ENCODE measurements around the gene GAGE12F. TPM values are rescaled to one million over a fixed set of nuclear protein-coding genes. Genes with fewer than 3 reads are reported as not detected.
"Not testable (repeated sequence)": the region's sequence is repeated elsewhere in the genome, so short reads cannot be mapped to it uniquely, and the experiment has no call there.

The GAGE12F gene, protein sequence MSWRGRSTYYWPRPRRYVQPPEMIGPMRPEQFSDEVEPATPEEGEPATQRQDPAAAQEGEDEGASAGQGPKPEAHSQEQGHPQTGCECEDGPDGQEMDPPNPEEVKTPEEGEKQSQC
- not detected for total RNA-seq
- long read RNA-seq, result 0 reads

GRCh38 chrX:49560542-49560941 is at the start of gene GAGE12F:
Gene GAGE12F, plus strand, starts transcription at chrX:49560842. Its CDS starts 1,155 bp downstream, at chrX:49561997.
- ATAC-seq; DNase-seq; intact Hi-C loops (cut with DNase I, micrococcal nuclease): not testable (repeated sequence)

GRCh38 chrX:49531877-49532276 is 28.8 kb upstream of the GAGE12F start, which contains the start of gene GAGE12C:
Gene GAGE12C, plus strand, starts transcription at chrX:49532177. Its CDS starts 1,155 bp downstream, at chrX:49533332.
- DNase-seq; intact Hi-C loops (cut with DNase I, micrococcal nuclease); ATAC-seq: not testable (repeated sequence)

GRCh38 chrX:49541433-49541832 is 19.2 kb upstream of the GAGE12F start, which contains the start of gene GAGE12D:
Gene GAGE12D, plus strand, starts transcription at chrX:49541733. Its CDS starts 1,155 bp downstream, at chrX:49542888.
- intact Hi-C loops (cut with DNase I, micrococcal nuclease); DNase-seq; ATAC-seq: not testable (repeated sequence)

- intact Hi-C loops (cut with DNase I, micrococcal nuclease); DNase-seq; ATAC-seq: not testable (repeated sequence)
Observed at GRCh38 chrX:49550989-49551388, 9.7 kb upstream of the GAGE12F start, which contains the start of gene GAGE12E. Gene GAGE12E, plus strand, starts transcription at chrX:49551289. Its CDS starts 1,155 bp downstream, at chrX:49552444.

DNA sequence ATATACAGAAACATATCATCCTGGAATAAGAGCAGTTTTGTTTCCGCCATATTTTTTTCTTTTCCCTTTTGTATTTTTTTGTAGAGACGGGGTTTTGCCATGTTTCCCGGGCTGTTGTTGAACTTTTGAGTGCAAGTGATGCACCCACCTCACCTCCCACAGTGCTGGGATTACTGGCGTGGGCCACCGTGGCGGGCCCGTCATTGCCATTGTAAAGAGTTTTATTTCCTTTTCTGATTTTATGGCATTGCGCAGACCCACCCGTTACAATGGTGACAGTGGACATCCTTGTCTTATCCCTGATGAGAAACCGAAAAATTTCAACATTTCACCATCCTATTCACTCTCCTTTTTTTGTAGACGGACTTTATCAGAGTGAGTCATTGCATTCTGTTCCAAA is 8.1 kb downstream of the GAGE12F start:
- DNase-seq; ATAC-seq; intact Hi-C loops (cut with DNase I, micrococcal nuclease): not testable (repeated sequence)

- intact Hi-C loops (cut with DNase I, micrococcal nuclease); DNase-seq; ATAC-seq: not testable (repeated sequence)
Observed at GRCh38 chrX:49569152-49569551, 8.5 kb downstream of the GAGE12F start.

- DNase-seq; intact Hi-C loops (cut with DNase I, micrococcal nuclease); ATAC-seq: not testable (repeated sequence)
Observed at GRCh38 chrX:49570100-49570499, 9.5 kb downstream of the GAGE12F start, which contains the start of gene GAGE12G. Gene GAGE12G, plus strand, starts transcription at chrX:49570400. Its CDS starts 1,155 bp downstream, at chrX:49571555.

DNA sequence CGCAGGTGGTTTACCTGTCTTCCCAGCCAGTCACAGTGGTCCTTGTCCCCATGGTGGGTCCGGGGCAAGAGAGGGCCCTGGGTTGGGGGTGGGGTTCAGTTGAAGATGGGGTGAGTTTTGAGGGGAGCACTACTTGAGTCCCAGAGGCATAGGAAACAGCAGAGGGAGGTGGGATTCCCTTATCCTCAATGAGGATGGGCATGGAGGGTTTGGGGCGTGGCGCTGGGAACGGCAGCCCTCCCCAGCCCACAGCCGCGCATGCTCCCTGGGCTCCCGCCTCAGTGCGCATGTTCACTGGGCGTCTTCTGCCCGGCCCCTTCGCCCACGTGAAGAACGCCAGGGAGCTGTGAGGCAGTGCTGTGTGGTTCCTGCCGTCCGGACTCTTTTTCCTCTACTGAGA is 19.0 kb downstream of the GAGE12F start, which contains the start of gene GAGE12H:
GAGE12H (plus strand) TSS at position 301 of the 400 bp plus-strand sequence. CDS start 1,155 bp downstream, outside the sequence.
- ATAC-seq; DNase-seq; intact Hi-C loops (cut with DNase I, micrococcal nuclease): not testable (repeated sequence)

DNA sequence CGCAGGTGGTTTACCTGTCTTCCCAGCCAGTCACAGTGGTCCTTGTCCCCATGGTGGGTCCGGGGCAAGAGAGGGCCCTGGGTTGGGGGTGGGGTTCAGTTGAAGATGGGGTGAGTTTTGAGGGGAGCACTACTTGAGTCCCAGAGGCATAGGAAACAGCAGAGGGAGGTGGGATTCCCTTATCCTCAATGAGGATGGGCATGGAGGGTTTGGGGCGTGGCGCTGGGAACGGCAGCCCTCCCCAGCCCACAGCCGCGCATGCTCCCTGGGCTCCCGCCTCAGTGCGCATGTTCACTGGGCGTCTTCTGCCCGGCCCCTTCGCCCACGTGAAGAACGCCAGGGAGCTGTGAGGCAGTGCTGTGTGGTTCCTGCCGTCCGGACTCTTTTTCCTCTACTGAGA is 28.6 kb downstream of the GAGE12F start, which contains the start of gene GAGE2A:
GAGE2A (plus strand) TSS at position 301 of the 400 bp plus-strand sequence. CDS start 1,155 bp downstream, outside the sequence.
- DNase-seq; ATAC-seq; intact Hi-C loops (cut with DNase I, micrococcal nuclease): not testable (repeated sequence)

DNA sequence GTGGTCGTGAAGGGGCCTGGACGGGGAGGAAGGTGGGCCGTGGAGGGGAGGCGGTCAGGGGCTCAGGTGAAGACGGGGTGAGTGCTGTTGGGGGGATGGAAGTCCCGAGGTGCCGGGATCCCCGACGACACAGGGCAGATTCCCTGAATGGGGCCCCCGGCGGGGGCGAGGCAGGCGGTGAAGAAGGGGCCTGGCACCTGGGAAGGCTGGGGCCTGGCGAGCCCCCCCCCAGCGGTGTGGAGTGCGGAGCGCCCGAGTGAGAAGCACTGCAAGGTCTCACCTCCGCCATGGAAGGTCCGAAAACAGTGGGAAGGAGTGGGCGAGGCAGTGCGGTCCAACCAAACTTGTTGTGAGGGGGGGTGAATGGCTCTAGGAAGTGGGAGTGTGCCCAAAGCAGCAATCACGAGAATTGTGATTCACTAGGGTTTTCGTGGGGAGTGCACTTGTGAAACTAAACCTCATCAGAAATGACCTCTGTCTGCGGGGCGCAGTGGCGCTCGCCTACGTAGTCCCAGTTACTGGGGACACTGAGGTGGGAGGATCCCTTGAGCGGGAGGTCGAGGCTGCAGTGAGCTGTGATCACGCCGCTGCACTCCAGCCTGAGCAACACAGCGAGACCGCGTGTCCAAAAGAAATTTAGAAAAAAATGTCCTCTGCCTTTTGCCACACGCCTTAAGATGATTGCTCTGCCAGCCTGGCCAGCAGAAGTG is 29.3 kb downstream of the GAGE12F start:
- DNase-seq, result peak; percentile 6 to 27
- ATAC-seq; intact Hi-C loops (cut with DNase I, micrococcal nuclease): not testable (repeated sequence)

DNA sequence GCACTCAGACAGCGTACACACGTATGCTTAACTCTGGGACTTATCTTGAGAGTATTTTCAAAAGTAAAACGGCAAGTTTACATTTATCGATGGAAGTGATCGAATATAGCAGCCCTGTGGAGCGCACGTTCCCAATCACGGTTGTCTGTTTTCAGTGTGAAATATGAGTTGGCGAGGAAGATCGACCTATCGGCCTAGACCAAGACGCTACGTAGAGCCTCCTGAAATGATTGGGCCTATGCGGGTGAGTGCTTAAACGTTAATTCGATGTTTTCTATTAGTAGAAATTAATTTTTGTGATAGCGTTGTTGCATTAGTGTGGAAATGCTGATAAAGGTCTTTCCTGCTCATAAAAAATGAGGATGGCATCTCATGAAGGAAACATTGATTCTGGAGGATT is 29.8 kb downstream of the GAGE12F start:
- ATAC-seq; intact Hi-C loops (cut with DNase I, micrococcal nuclease); DNase-seq: not testable (repeated sequence)

DNA sequence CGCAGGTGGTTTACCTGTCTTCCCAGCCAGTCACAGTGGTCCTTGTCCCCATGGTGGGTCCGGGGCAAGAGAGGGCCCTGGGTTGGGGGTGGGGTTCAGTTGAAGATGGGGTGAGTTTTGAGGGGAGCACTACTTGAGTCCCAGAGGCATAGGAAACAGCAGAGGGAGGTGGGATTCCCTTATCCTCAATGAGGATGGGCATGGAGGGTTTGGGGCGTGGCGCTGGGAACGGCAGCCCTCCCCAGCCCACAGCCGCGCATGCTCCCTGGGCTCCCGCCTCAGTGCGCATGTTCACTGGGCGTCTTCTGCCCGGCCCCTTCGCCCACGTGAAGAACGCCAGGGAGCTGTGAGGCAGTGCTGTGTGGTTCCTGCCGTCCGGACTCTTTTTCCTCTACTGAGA is 38.1 kb downstream of the GAGE12F start, which contains the start of gene GAGE1:
GAGE1 (plus strand) TSS at position 301 of the 400 bp plus-strand sequence. CDS start 1,155 bp downstream, outside the sequence.
- ATAC-seq; intact Hi-C loops (cut with DNase I, micrococcal nuclease); DNase-seq: not testable (repeated sequence)

DNA sequence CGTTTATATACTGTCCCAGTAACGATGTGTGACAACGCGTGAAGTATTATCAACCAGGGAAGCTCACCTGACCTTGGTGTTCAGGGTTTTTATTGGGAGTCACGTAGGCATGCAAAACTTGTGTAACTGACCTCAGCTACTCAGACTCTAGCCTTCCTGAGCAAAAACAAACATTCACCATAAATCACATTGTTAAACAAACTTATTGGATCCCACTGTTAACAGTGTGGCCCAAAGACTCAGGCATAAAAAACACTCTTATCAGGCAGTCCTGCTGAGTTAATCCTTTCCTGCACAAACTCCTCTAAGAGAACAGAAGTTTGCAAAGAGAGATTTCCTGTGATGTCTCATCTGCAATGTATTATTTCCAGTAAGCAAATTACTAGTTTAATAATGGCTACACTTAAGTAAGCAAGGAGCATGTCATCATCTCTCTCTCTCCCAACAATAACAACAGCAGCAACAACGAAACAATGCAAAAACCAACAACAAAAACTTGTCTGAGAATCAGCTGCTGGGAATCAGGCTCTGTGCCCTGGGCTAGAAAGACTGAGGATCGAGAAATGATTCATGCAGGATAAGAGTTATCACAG is 50.2 kb downstream of the GAGE12F start:
- ATAC-seq (no peak), DNase-seq (no peak)
- intact Hi-C loops (cut with DNase I, micrococcal nuclease), result no loop called here

Other genes with a start within 250 kb of the GAGE12F start
- not detected for gene GAGE12J, start 238.8 kb upstream of the GAGE12F start, total RNA-seq
- not detected for gene GAGE13, start 229.3 kb upstream of the GAGE12F start, total RNA-seq
- gene GAGE12C, start 28.7 kb upstream of the GAGE12F start, total RNA-seq, result not detected
- gene GAGE12D, start 19.1 kb upstream of the GAGE12F start, total RNA-seq, result not detected
- not detected for gene GAGE12E, start 9.6 kb upstream of the GAGE12F start, total RNA-seq
- not detected for gene GAGE12G, start 9.6 kb downstream of the GAGE12F start, total RNA-seq
- gene GAGE12H, start 19.1 kb downstream of the GAGE12F start, total RNA-seq, result not detected
- not detected for gene GAGE2A, start 28.7 kb downstream of the GAGE12F start, total RNA-seq
- gene GAGE1, start 38.2 kb downstream of the GAGE12F start, total RNA-seq, result not detected
- not detected for gene PAGE1, start 135.1 kb downstream of the GAGE12F start, total RNA-seq

All from left colon (tissue), 2 donors.